Cardiac muscle cell (in vitro differentiated cells and primary cell): ENCODE results near the gene DDA1. TPM values are rescaled to one million over a fixed set of nuclear protein-coding genes. Genes with fewer than 3 reads are reported as not detected.

ENCODE experiments used
- DNase-seq, 2 donors: peaks; one replicate each; pipeline versions ENCODE4 v3.0.0 to v3.0.0-alpha.2; 2010 to 2017; ENCODE audit warnings: low read depth in 1 of 2, low spot score in 1 of 2
- H3K27ac ChIP-seq: fragments of 200-600 bp; sonication (generic); 2 replicates; pipeline ENCODE4 v1.5.1; 2016
- H3K27me3 ChIP-seq: fragments of 200-600 bp; sonication (generic); 2 replicates; pipeline ENCODE4 v1.6.0; 2016; ENCODE audit warnings: control low read depth
- H3K36me3 ChIP-seq: fragments of 200-600 bp; sonication (generic); 2 replicates; pipeline ENCODE4 v1.5.1; 2016; ENCODE audit warnings: control low read depth
- H3K4me1 ChIP-seq: fragments of 200-600 bp; sonication (generic); 2 replicates; pipeline ENCODE4 v1.8.1; 2017; ENCODE audit warnings: low read depth, mild to moderate bottlenecking, mixed run types
- H3K4me3 ChIP-seq: fragments of 200-600 bp; sonication (generic); 2 replicates; pipeline ENCODE4 v1.5.1; 2016; ENCODE audit warnings: mild to moderate bottlenecking
- H3K9me3 ChIP-seq: fragments of 200-600 bp; sonication (generic); 2 replicates; pipeline ENCODE4 v1.5.1; 2017; ENCODE audit warnings: low read depth, mild to moderate bottlenecking, control low read depth
- polyA plus RNA-seq: library from polyadenylated mRNA; unstranded; fragments of >200 nt; fragmentation: Nextera tagmentation; extraction: Ambion mirVana; gene quantifications from 2 replicates; pipeline ENCODE4 v1.2.1, GENCODE V29; 2016
- total RNA-seq: library from RNA; depleted of rRNA; stranded (reverse); fragments of >200 nt; gene quantifications from 2 replicates; pipeline ENCODE4 v1.2.3, GENCODE V29; 2016
- TF ChIP-seq, protein P1 (sequence below): IDR thresholded peaks from 2 replicates; pipeline ENCODE4 v1.5.1; 2012; ENCODE audit warnings: low read depth, mild to moderate bottlenecking, low read length

DDA1 gene
- total and polyA plus RNA-seq, 2 experiments from 2014 or later = 45.4 to 53.3 TPM

DNA sequence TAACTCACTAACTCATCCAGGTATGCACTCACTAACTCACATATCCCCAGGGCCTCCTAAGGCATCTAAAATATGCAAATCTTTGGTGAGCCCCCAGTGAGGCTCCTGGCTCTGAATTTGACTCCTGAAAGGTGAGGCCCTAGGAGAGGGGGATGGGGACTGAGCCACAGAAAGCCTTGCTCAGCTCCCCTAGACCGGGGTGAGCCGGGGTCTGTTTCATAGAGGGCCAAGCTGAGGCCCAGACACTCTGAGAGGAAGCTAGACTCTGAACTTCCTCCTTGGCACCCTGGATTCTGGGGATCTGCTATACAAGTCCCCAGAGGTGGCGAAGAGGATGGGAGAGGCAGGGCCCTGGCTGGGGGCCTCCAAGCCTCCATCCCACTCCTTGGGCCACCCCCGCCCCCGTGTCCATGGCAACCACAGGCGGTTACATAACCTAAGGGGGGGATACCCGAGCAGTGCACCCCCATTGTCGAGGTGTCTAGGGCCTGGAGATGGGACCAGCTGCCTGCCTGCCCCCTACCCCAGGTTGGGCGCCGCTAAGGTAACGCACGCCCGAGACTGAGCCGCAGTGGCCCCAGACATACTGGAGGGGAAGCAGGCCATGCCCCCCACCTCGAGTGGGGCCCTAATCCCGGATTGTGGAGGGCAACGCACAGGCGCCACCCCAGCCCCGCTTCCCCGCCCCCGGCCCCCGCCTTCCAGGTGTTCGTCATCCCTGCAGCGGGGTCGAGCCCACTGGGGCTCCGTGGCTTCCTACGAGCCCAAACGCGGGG lies 6.8 kb upstream of the DDA1 start:
- peaks cover 6% of the 10 kb centered on the region for H3K4me1 ChIP-seq
- H3K9me3 ChIP-seq = no peaks in the 10 kb centered on the region
- no peak for DNase-seq
- peak overlapping the region; percentile 55 for H3K27ac ChIP-seq
- TF ChIP-seq, protein P1, sequence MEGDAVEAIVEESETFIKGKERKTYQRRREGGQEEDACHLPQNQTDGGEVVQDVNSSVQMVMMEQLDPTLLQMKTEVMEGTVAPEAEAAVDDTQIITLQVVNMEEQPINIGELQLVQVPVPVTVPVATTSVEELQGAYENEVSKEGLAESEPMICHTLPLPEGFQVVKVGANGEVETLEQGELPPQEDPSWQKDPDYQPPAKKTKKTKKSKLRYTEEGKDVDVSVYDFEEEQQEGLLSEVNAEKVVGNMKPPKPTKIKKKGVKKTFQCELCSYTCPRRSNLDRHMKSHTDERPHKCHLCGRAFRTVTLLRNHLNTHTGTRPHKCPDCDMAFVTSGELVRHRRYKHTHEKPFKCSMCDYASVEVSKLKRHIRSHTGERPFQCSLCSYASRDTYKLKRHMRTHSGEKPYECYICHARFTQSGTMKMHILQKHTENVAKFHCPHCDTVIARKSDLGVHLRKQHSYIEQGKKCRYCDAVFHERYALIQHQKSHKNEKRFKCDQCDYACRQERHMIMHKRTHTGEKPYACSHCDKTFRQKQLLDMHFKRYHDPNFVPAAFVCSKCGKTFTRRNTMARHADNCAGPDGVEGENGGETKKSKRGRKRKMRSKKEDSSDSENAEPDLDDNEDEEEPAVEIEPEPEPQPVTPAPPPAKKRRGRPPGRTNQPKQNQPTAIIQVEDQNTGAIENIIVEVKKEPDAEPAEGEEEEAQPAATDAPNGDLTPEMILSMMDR = no peak
- no peaks in the 10 kb centered on the region for H3K36me3 ChIP-seq
- H3K4me3 ChIP-seq = peak overlapping the region; percentile 60
- no peaks in the 10 kb centered on the region for H3K27me3 ChIP-seq

DNA sequence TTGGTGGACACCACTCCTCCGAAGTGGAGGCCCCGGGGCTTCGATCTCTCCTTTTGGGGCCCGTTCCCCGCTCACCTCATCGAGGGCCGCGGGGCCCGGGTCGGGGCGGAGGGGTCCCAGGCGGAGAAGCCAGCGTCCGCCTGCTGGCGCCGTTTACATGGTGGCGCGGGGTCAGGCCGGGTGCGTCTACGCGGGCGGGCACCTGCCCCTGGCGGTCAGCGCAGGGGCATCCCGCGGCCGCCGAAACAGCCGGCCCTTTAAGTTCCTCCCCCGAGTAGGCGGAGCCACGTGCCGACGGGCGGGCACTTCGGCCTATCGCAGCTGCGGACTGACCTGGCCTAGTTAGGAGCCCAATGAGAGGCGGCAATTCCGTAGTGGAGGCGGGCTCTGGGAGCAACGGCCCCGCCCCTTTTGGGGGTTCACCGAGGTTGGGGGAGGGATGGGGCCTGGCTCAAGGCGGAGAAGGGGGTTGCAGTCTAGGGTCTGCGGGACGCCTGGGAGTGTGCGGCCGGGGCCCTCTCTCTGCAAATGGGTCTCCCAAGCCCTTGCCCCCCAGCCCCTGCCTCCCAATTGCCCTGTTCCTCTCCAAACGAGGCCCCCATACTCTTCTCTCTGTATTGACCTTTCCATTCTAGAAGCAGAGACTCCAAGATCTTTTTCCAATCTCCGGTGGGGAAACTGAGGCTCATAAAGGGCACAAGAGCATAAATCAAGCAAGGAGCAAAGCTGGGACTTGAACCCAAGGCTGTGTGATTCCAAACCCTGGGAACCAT lies 6.0 kb upstream of the DDA1 start, which contains the start of gene ABHD8:
Gene ABHD8 (minus strand): TSS at position 259 of the 773 bp plus-strand sequence. CDS start 1,809 bp downstream, outside the sequence.
- Histone ChIP-seq H3K4me1 (peaks cover 6% of the 10 kb centered on the region), H3K27me3 (no peaks in the 10 kb centered on the region), H3K27ac (peak within 1 kb of the TSS; percentile 55), H3K9me3 (no peaks in the 10 kb centered on the region), H3K36me3 (no peaks in the 10 kb centered on the region), H3K4me3 (peak within 1 kb of the TSS; percentile 60)
- peak; percentile 98 for DNase-seq
- TF ChIP-seq, protein P1 = peak; percentile 46

DNA sequence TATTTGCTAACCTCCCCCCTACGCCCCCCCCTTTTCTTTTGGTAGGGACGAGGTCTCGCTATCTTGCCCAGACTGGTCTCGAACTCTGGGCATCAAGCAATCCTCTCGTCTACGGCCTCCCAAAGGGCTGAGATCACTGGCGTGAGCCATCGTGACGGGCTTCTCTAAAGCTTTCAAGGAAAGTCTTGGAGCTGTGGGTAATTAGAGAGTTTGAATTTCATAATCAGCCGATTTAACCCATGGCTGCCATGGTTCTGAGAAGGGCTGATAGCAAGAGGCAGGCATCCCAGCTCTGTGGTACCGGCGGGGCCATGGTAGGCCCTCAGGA lies 5.5 kb upstream of the DDA1 start:
- H3K27ac ChIP-seq = no peak overlapping the region
- H3K36me3 ChIP-seq = no peaks in the 10 kb centered on the region
- H3K27me3 ChIP-seq = no peaks in the 10 kb centered on the region
- TF ChIP-seq, protein P1 = no peak
- H3K4me3 ChIP-seq = no peak overlapping the region
- H3K4me1 ChIP-seq = peaks cover 6% of the 10 kb centered on the region
- H3K9me3 ChIP-seq = no peaks in the 10 kb centered on the region
- no peak for DNase-seq

DNA sequence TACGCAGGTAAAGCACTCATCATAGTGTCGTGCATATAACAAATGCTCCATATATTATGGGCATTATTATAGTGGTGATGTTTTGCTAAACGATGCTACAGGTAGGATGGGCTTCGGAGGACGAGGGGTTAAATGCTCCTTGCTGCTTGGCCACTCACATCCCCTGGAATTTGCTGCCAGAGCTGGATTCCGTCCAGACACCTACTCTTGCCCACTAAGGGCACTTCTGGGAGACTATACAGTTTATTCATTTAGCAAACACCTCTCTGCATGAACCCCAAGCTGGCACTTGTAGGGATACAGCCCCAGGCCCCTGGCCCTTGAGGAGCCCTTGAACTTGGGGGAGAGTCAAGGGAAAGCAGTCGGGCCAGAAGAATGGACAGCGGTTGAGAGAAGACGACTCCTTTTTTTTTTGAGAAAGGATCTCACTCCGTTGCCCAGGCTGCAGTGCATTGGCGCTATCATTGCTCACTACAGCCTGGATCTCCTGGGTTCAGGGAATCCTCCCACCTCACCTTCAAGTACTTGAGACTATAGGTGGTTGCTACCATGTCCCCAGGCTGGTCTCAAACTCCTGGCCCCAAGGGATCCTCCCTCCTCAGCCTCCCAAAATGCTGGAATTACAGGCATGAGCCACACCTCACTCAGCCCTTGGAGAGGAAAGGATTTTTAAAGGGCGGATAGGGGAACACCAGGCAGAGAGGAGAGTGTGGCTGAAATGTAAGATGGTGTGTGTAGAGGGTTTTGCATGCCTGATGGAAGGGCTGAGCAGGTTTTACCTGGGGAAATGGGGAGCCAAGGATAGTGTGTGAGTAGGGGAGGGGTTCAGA lies 4.8 kb upstream of the DDA1 start:
- Histone ChIP-seq H3K27me3 (no peaks in the 10 kb centered on the region), H3K36me3 (no peaks in the 10 kb centered on the region), H3K27ac (no peak overlapping the region), H3K4me1 (peaks cover 6% of the 10 kb centered on the region), H3K4me3 (no peak overlapping the region), H3K9me3 (no peaks in the 10 kb centered on the region)
- DNase-seq = no peak
- TF ChIP-seq, protein P1 = no peak

DNA sequence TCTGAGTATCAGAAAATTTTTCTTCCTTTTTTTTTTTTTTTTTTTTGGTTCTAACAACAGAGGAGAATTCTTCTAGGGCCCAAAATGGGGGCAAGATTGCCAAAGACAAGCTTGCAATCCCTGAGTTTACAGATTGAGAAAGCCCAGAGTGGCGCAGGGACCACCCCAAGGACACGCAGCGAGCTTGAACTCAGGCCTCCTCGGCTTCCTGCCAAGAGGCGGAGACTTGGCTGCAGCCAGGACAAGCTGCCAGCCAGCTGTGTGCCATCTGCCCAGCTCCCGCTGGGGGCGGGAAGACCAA lies 4.2 kb upstream of the DDA1 start:
- no peak overlapping the region for H3K27ac ChIP-seq
- H3K27me3 ChIP-seq = no peaks in the 10 kb centered on the region
- TF ChIP-seq, protein P1 = no peak
- peaks cover 7% of the 10 kb centered on the region for H3K4me1 ChIP-seq
- H3K9me3 ChIP-seq = no peaks in the 10 kb centered on the region
- no peak overlapping the region for H3K4me3 ChIP-seq
- H3K36me3 ChIP-seq = no peaks in the 10 kb centered on the region
- no peak for DNase-seq
